Activated B cell treated with CpG ODN at 0.5 μM for 24 hours (primary cell): ENCODE measurements around the gene CDKN2AIP. TPM values are rescaled to one million over a fixed set of nuclear protein-coding genes. Genes with fewer than 3 reads are reported as not detected.
"Not testable (repeated sequence)": the region's sequence is repeated elsewhere in the genome, so short reads cannot be mapped to it uniquely, and the experiment has no call there.

Experiments
- ATAC-seq: fragments of 200-7000 bp; cut with Tn5 transposase; one replicate; pipeline ENCODE4 v1.10.0; 2021; ENCODE audit warnings: low read depth, mild to moderate bottlenecking, moderate library complexity
- CTCF ChIA-PET: fragments of 350-600 bp; sonication (Branson Sonifier 250); formaldehyde crosslinking; loops from one replicate; lab custom pipeline; 2021; ENCODE audit warnings: antibody characterized with exemption; lab: Charles Lee
- POLR2A ChIA-PET: fragments of 350-600 bp; sonication (Branson Sonifier 250); formaldehyde crosslinking; loops from one replicate; lab custom pipeline; 2021; ENCODE audit warnings: antibody characterized with exemption; lab: Charles Lee
- DNase-seq: peaks from one replicate; pipeline ENCODE4 v3.0.0; 2022
- H3K27ac Mint-ChIP-seq: one replicate; pipeline ENCODE4 v1.8.0; 2020; ENCODE audit warnings: mixed read lengths
- H3K27me3 Mint-ChIP-seq: one replicate; pipeline ENCODE4 v1.8.0; 2021; ENCODE audit warnings: mixed read lengths
- H3K36me3 Mint-ChIP-seq: one replicate; pipeline ENCODE4 v1.8.0; 2021; ENCODE audit warnings: low read depth, mixed read lengths
- H3K4me1 Mint-ChIP-seq: one replicate; pipeline ENCODE4 v1.8.0; 2021; ENCODE audit warnings: mixed read lengths
- H3K4me3 Mint-ChIP-seq: one replicate; pipeline ENCODE4 v1.8.0; 2020; ENCODE audit warnings: mild to moderate bottlenecking, mixed read lengths
- H3K9me3 Mint-ChIP-seq: one replicate; pipeline ENCODE4 v1.8.0; 2020; ENCODE audit warnings: mixed read lengths
- CTCF ChIP-seq: fragments of 200-600 bp; IDR thresholded peaks from one replicate; pipeline ENCODE4 v1.8.0; 2022; ENCODE audit warnings: antibody characterized with exemption, mild to moderate bottlenecking
- intact Hi-C: fragments of 100-400 bp; cut with micrococcal nuclease; formaldehyde crosslinking; loops from one replicate; pipeline ENCODE4 v1.15.1; 2024
- total RNA-seq: library from RNA; stranded (reverse); gene quantifications from 2 replicates; pipeline ENCODE4 v1.2.3, GENCODE V29; 2022

CDKN2AIP gene
- total RNA-seq, 1 donor from 2014 or later = 21.8 TPM

GRCh38 chr4:183455431-183456195, 11.2 kb downstream of the CDKN2AIP start:
- H3K27ac Mint-ChIP-seq = no peak overlapping the region
- no peak for ATAC-seq
- peaks cover 33% of the 10 kb centered on the region for H3K36me3 Mint-ChIP-seq
- no peaks in the 10 kb centered on the region for H3K9me3 Mint-ChIP-seq
- no peaks in the 10 kb centered on the region for H3K27me3 Mint-ChIP-seq
- CTCF ChIA-PET = no interaction called here
- no peak overlapping the region for H3K4me3 Mint-ChIP-seq
- POLR2A ChIA-PET = no interaction called here
- intact Hi-C loops = no loop called here
- TF ChIP-seq CTCF = no peak
- peaks cover 4% of the 10 kb centered on the region for H3K4me1 Mint-ChIP-seq
- no peak for DNase-seq

- Mint-ChIP-seq H3K27ac (no peak overlapping the region), H3K27me3 (no peaks in the 10 kb centered on the region), H3K4me1 (peaks cover 5% of the 10 kb centered on the region), H3K36me3 (peaks cover 15% of the 10 kb centered on the region), H3K9me3 (no peaks in the 10 kb centered on the region), H3K4me3 (no peak overlapping the region)
- no peak for TF ChIP-seq CTCF
- DNase-seq = no peak
- no peak for ATAC-seq
- intact Hi-C loops = no loop called here
- ChIA-PET POLR2A (no interaction called here), CTCF (no interaction called here)
These were observed 13.6 kb downstream of the CDKN2AIP start for GRCh38 chr4:183458005-183458404.

- ATAC-seq, H3K27ac Mint-ChIP-seq, POLR2A ChIA-PET, H3K27me3 Mint-ChIP-seq, intact Hi-C loops, H3K9me3 Mint-ChIP-seq, CTCF ChIA-PET, DNase-seq, H3K36me3 Mint-ChIP-seq, H3K4me3 Mint-ChIP-seq, H3K4me1 Mint-ChIP-seq: not testable (repeated sequence)
These were observed 19.6 kb downstream of the CDKN2AIP start for GRCh38 chr4:183463903-183464619.

- H3K36me3 Mint-ChIP-seq, H3K4me1 Mint-ChIP-seq, H3K9me3 Mint-ChIP-seq, H3K27me3 Mint-ChIP-seq, H3K27ac Mint-ChIP-seq, CTCF ChIA-PET, ATAC-seq, DNase-seq, POLR2A ChIA-PET, intact Hi-C loops, H3K4me3 Mint-ChIP-seq: not testable (repeated sequence)
These were observed 21.4 kb downstream of the CDKN2AIP start for GRCh38 chr4:183465879-183466278.

GRCh38 chr4:183467246-183467645, 22.8 kb downstream of the CDKN2AIP start:
- H3K27me3 Mint-ChIP-seq = no peaks in the 10 kb centered on the region
- H3K4me1 Mint-ChIP-seq = peaks cover 8% of the 10 kb centered on the region
- ChIA-PET CTCF (no interaction called here), POLR2A (no interaction called here)
- H3K4me3 Mint-ChIP-seq = no peak overlapping the region
- peaks cover 2% of the 10 kb centered on the region for H3K9me3 Mint-ChIP-seq
- H3K27ac Mint-ChIP-seq = no peak overlapping the region
- intact Hi-C loops = no loop called here
- H3K36me3 Mint-ChIP-seq = no peaks in the 10 kb centered on the region
- ATAC-seq (no peak), DNase-seq (no peak)
- no peak for TF ChIP-seq CTCF
